ENCODE measurements around the gene ARHGEF12.
A peak's percentile ranks its signal among the peaks of the same experiment; 100 is the strongest.

Gene ARHGEF12

GRCh38 chr11:120332822-120333716, 3.1 kb upstream of the ARHGEF12 start:
- H3K9ac ChIP-seq (ENCODE audit: low read length): no peak overlapping the region
- H3K9me3 ChIP-seq (ENCODE audit: control insufficient read depth, insufficient read depth, low read depth, low read length): no peaks in the 10 kb centered on the region
- H3K4me1 ChIP-seq (ENCODE audit: control insufficient read depth, insufficient read depth, low read length): peaks cover 2% of the 10 kb centered on the region; the same call in 1 of the 2 replicates
- H3K36me3 ChIP-seq (ENCODE audit: control insufficient read depth, insufficient read depth, low read length): peaks cover 25% of the 10 kb centered on the region
- H3K4me3 ChIP-seq (ENCODE audit: low read depth, low read length): no peak overlapping the region
- no peak overlapping the region for H3K27ac ChIP-seq (ENCODE audit: low read depth, low read length)
- no peaks in the 10 kb centered on the region for H3K27me3 ChIP-seq (ENCODE audit: control insufficient read depth, insufficient read depth, low read length)

DNA sequence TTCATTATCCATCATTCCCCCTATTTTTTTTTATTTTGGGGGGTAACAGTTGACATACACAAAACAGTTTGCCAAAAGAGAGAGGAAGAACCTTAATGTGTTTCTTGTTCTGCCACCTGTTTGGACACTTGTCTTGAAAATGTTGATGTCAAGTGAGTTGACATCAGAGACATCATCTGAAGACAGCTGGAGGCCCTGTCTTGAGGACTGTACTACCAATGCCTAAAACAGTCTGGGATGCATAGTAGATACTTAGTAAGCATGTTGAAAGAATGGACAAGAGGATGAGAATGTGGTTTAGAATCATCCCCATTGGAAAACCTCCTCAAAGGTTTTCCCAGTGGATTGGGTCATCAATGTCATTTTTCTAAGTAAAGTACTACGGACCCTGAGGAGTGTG, 2.4 kb upstream of the ARHGEF12 start:
- peaks cover 25% of the 10 kb centered on the region for H3K36me3 ChIP-seq (ENCODE audit: control insufficient read depth, insufficient read depth, low read length)
- no peak overlapping the region for H3K9ac ChIP-seq (ENCODE audit: low read length)
- H3K27me3 ChIP-seq (ENCODE audit: control insufficient read depth, insufficient read depth, low read length): no peaks in the 10 kb centered on the region
- no peaks in the 10 kb centered on the region for H3K9me3 ChIP-seq (ENCODE audit: control insufficient read depth, insufficient read depth, low read depth, low read length)
- peaks cover 8% of the 10 kb centered on the region for H3K4me1 ChIP-seq (ENCODE audit: control insufficient read depth, insufficient read depth, low read length)
- no peak overlapping the region for H3K27ac ChIP-seq (ENCODE audit: low read depth, low read length)
- no peak overlapping the region for H3K4me3 ChIP-seq (ENCODE audit: low read depth, low read length)

DNA sequence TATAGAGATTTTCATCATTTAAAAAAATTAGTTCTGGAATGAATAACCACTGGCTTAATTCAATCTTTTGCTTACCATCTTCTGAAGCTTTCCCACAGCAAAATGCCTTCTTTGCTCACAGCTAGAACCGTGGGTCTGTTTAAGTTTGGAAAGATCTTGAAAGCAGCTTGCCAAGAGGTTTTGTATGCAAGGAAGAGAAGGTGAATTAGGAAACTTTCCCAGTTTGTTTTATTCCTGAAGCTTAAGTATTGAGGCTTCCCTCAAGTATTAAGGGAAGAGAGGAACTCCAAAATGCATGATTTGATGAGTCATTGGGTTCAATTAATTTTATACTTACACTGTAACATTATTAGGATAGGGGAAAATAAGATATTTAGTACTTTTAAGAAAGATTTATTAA, 1.9 kb upstream of the ARHGEF12 start:
- Histone ChIP-seq H3K9ac (ENCODE audit: low read length) (no peak overlapping the region), H3K27me3 (ENCODE audit: control insufficient read depth, insufficient read depth, low read length) (no peaks in the 10 kb centered on the region), H3K4me1 (ENCODE audit: control insufficient read depth, insufficient read depth, low read length) (peaks cover 11% of the 10 kb centered on the region), H3K36me3 (ENCODE audit: control insufficient read depth, insufficient read depth, low read length) (peaks cover 25% of the 10 kb centered on the region), H3K4me3 (ENCODE audit: low read depth, low read length) (no peak overlapping the region), H3K27ac (ENCODE audit: low read depth, low read length) (no peak overlapping the region), H3K9me3 (ENCODE audit: control insufficient read depth, insufficient read depth, low read depth, low read length) (no peaks in the 10 kb centered on the region)

- H3K9me3 ChIP-seq (ENCODE audit: control insufficient read depth, insufficient read depth, low read depth, low read length): no peaks in the 10 kb centered on the region
- peaks cover 18% of the 10 kb centered on the region for H3K36me3 ChIP-seq (ENCODE audit: control insufficient read depth, insufficient read depth, low read length)
- no peak overlapping the region for H3K27ac ChIP-seq (ENCODE audit: low read depth, low read length)
- no peaks in the 10 kb centered on the region for H3K27me3 ChIP-seq (ENCODE audit: control insufficient read depth, insufficient read depth, low read length)
- no peak overlapping the region for H3K9ac ChIP-seq (ENCODE audit: low read length)
- H3K4me1 ChIP-seq (ENCODE audit: control insufficient read depth, insufficient read depth, low read length): peaks cover 17% of the 10 kb centered on the region
- H3K4me3 ChIP-seq (ENCODE audit: low read depth, low read length): peak overlapping the region; percentile 79
These were observed 1.2 kb upstream of the ARHGEF12 start for GRCh38 chr11:120334894-120335462.

DNA sequence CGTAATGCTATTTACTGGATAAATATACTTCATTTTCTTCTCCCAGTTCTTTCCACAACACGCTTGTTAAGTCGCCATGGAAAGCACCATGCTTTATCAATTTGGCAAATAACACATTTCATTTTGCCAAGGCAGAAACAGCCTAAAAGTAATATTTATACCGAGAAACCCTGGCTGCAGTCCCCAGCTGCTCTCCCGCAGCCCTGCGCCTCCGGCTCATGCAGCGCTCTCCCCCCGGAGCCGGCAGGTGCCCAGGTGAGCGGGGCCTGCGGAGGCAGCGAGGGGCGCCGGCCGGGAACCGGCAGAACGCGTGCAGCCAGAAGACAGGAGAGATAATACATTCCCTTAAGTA, 681 bp upstream of the ARHGEF12 start:
- Histone ChIP-seq H3K9ac (ENCODE audit: low read length) (peak overlapping the region; percentile 75), H3K27ac (ENCODE audit: low read depth, low read length) (peak overlapping the region; percentile 85), H3K36me3 (ENCODE audit: control insufficient read depth, insufficient read depth, low read length) (peaks cover 13% of the 10 kb centered on the region), H3K4me1 (ENCODE audit: control insufficient read depth, insufficient read depth, low read length) (peaks cover 19% of the 10 kb centered on the region), H3K9me3 (ENCODE audit: control insufficient read depth, insufficient read depth, low read depth, low read length) (no peaks in the 10 kb centered on the region), H3K4me3 (ENCODE audit: low read depth, low read length) (peak overlapping the region; percentile 79), H3K27me3 (ENCODE audit: control insufficient read depth, insufficient read depth, low read length) (no peaks in the 10 kb centered on the region)

DNA sequence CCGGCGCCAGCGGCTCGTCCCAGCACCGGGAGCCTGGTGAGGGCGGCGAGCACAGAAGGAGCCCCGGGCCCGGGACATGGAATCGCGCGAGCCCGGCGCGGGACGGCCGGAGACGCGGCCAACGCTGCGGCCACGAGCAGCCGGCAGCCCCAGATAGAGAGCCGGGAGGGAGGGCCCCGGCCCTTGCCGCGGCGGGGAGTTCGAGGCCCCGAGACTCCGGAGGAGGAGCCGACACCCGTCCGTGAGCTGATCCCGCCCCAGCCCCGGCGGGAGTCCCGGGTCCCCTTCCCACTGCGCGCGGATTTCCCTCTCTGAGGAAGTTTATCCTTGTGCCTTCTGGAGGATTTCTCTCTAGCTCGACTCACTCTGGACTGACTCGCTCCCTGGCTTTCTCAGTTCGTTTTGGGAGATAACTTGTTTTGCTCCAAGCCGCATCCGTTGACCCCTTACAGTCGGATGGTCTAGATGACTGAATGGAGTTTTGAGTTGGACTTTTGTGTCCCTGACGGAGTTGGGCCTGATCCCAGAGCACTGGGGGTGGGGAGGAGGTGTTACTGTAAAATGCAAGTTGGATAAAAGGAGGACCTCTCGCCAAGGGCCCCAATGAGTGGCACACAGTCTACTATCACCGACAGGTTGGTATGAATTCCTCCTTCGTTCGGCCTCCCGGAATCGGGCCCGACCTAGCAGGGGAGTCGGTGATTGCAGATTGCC, 585 bp downstream of the ARHGEF12 start:
- peak overlapping the region; percentile 71 for H3K9ac ChIP-seq (ENCODE audit: low read length)
- peaks cover 19% of the 10 kb centered on the region for H3K4me1 ChIP-seq (ENCODE audit: control insufficient read depth, insufficient read depth, low read length)

DNA sequence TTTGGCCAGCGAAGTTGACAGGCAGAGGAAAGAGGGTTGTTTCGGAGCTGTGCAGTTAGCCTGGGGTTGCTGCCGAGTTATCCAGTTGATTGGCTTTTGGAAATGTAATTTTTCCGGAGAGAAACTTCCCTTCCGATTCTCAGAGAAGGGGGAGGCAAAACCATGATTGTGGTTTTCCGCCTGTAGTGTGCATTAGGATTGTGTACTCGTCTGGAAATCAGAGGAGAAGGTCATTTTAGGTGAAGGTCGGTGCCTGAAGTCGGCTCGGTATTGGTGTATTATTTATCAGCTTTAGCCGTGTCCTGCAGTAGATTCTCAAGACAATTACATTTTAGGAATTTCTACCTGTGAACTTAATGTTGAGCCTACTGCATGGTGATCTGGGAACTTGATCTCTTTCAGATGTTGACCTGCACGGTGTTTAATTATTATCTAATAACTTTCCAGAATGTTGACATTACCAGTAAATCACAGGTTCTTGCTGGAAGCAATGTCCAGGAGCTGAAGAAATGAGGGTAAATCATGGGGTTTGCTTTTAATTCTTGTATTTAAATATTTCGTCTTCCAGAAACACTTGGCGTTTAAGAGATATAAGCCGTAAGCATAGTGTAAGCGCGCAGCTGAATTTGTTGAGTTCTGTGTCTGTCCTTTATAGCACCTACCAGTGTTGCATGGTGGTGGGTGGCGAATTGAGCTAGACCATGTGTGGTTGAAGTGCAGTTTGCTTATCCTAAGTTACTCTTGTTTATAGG, 1.3 kb downstream of the ARHGEF12 start:
- Histone ChIP-seq H3K36me3 (ENCODE audit: control insufficient read depth, insufficient read depth, low read length) (no peaks in the 10 kb centered on the region), H3K27me3 (ENCODE audit: control insufficient read depth, insufficient read depth, low read length) (no peaks in the 10 kb centered on the region), H3K9ac (ENCODE audit: low read length) (peak overlapping the region; percentile 71), H3K27ac (ENCODE audit: low read depth, low read length) (no peak overlapping the region), H3K4me3 (ENCODE audit: low read depth, low read length) (peak overlapping the region; percentile 79), H3K4me1 (ENCODE audit: control insufficient read depth, insufficient read depth, low read length) (peaks cover 19% of the 10 kb centered on the region), H3K9me3 (ENCODE audit: control insufficient read depth, insufficient read depth, low read depth, low read length) (no peaks in the 10 kb centered on the region)

More for the DNA sequence above, 585 bp downstream of the ARHGEF12 start:
- Histone ChIP-seq H3K36me3 (ENCODE audit: control insufficient read depth, insufficient read depth, low read length) (0 out of 2 replicates have a peak, but pooled peaks cover 2% of the 10 kb centered on the region), H3K27ac (ENCODE audit: low read depth, low read length) (peak overlapping the region; percentile 67; the same call in 1 of the 2 replicates), H3K27me3 (ENCODE audit: control insufficient read depth, insufficient read depth, low read length) (no peaks in the 10 kb centered on the region), H3K9me3 (ENCODE audit: control insufficient read depth, insufficient read depth, low read depth, low read length) (no peaks in the 10 kb centered on the region), H3K4me3 (ENCODE audit: low read depth, low read length) (peak overlapping the region; percentile 79)

GRCh38 chr11:120338107-120338933, 2.1 kb downstream of the ARHGEF12 start:
- Histone ChIP-seq H3K36me3 (ENCODE audit: control insufficient read depth, insufficient read depth, low read length) (no peaks in the 10 kb centered on the region), H3K9ac (ENCODE audit: low read length) (peak overlapping the region; percentile 25), H3K27me3 (ENCODE audit: control insufficient read depth, insufficient read depth, low read length) (no peaks in the 10 kb centered on the region), H3K4me1 (ENCODE audit: control insufficient read depth, insufficient read depth, low read length) (peaks cover 21% of the 10 kb centered on the region), H3K27ac (ENCODE audit: low read depth, low read length) (no peak overlapping the region), H3K4me3 (ENCODE audit: low read depth, low read length) (peak overlapping the region; percentile 79), H3K9me3 (ENCODE audit: control insufficient read depth, insufficient read depth, low read depth, low read length) (no peaks in the 10 kb centered on the region)

- Histone ChIP-seq H3K4me1 (ENCODE audit: control insufficient read depth, insufficient read depth, low read length) (peaks cover 25% of the 10 kb centered on the region), H3K27me3 (ENCODE audit: control insufficient read depth, insufficient read depth, low read length) (no peaks in the 10 kb centered on the region), H3K4me3 (ENCODE audit: low read depth, low read length) (peak overlapping the region; percentile 43), H3K9ac (ENCODE audit: low read length) (peak overlapping the region; percentile 1), H3K9me3 (ENCODE audit: control insufficient read depth, insufficient read depth, low read depth, low read length) (no peaks in the 10 kb centered on the region), H3K36me3 (ENCODE audit: control insufficient read depth, insufficient read depth, low read length) (no peaks in the 10 kb centered on the region), H3K27ac (ENCODE audit: low read depth, low read length) (no peak overlapping the region)
These were observed 3.2 kb downstream of the ARHGEF12 start for GRCh38 chr11:120339394-120339890.

- Histone ChIP-seq H3K9ac (ENCODE audit: low read length) (no peak overlapping the region), H3K9me3 (ENCODE audit: control insufficient read depth, insufficient read depth, low read depth, low read length) (no peaks in the 10 kb centered on the region), H3K27ac (ENCODE audit: low read depth, low read length) (no peak overlapping the region), H3K36me3 (ENCODE audit: control insufficient read depth, insufficient read depth, low read length) (no peaks in the 10 kb centered on the region), H3K4me1 (ENCODE audit: control insufficient read depth, insufficient read depth, low read length) (peaks cover 25% of the 10 kb centered on the region), H3K4me3 (ENCODE audit: low read depth, low read length) (no peak overlapping the region), H3K27me3 (ENCODE audit: control insufficient read depth, insufficient read depth, low read length) (no peaks in the 10 kb centered on the region)
These were observed 4.3 kb downstream of the ARHGEF12 start for GRCh38 chr11:120340529-120340928.
